ENCODE measurements around the gene CORO2A.

CORO2A gene

DNA sequence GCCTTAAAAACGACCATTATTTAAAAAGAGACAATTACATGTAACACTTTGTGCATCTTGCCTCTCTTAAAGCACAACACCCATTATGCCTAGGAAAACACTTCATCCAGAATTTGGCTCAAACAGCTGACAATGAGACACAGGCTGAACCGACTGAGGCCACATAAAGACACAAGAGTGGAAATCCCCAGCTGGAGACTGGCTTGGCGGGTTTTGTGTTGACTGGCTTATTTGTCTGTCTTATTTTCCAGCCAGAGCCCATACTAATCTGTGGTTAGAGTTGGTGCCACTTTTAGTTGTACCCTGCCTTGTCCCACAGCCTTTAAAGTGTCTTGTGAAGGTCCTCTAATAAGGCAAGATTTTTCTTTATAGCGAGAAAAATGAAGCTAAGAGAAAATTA is 94.6 kb downstream of the CORO2A start:
- DNase-seq (no peak), ATAC-seq (ENCODE audit: insufficient read depth, low read depth) (no peak)

DNA sequence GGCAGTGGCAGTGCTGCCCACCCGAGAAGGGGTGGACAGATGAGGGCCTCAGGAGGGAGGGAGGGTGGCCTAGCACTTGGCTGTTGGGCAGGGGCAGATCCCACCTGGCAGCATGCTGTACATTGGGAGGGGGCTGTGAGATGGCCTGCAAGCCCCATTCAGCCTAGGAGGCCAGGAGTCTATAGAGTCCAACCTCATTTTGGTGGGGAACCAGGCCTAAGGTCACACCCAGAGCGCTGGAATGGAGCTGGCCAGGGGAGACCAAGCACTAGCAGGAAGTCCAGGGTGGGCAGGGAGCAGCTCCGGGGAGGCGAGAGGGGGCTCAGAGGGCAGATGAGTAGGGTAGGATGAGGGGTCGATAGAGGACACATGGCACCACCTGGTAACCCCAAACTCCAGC is 96.3 kb downstream of the CORO2A start:
- H3K27ac ChIP-seq (ENCODE audit: low read length) = peak overlapping the region; percentile 33; the same call in 1 of the 2 replicates
- no peaks in the 10 kb centered on the region for H3K9me3 ChIP-seq (ENCODE audit: insufficient read depth, low read length, severe bottlenecking)
- TF ChIP-seq, protein P1, sequence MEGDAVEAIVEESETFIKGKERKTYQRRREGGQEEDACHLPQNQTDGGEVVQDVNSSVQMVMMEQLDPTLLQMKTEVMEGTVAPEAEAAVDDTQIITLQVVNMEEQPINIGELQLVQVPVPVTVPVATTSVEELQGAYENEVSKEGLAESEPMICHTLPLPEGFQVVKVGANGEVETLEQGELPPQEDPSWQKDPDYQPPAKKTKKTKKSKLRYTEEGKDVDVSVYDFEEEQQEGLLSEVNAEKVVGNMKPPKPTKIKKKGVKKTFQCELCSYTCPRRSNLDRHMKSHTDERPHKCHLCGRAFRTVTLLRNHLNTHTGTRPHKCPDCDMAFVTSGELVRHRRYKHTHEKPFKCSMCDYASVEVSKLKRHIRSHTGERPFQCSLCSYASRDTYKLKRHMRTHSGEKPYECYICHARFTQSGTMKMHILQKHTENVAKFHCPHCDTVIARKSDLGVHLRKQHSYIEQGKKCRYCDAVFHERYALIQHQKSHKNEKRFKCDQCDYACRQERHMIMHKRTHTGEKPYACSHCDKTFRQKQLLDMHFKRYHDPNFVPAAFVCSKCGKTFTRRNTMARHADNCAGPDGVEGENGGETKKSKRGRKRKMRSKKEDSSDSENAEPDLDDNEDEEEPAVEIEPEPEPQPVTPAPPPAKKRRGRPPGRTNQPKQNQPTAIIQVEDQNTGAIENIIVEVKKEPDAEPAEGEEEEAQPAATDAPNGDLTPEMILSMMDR (IDR thresholded peaks at IDR 0.05; ENCODE audit: borderline replicate concordance, extremely low read depth, low read length, poor library complexity, severe bottlenecking) = no peak
- no peak for TF ChIP-seq EZH2 (IDR thresholded peaks at IDR 0.05; ENCODE audit: borderline replicate concordance, low read depth, low read length, severe bottlenecking)
- DNase-seq (no peak), ATAC-seq (ENCODE audit: insufficient read depth, low read depth) (no peak)
- peaks cover 8% of the 10 kb centered on the region for H3K4me1 ChIP-seq (ENCODE audit: insufficient read depth, low read length)
- H3K9ac ChIP-seq (ENCODE audit: low read depth, low read length) = no peak overlapping the region
- H3K4me2 ChIP-seq (ENCODE audit: insufficient read depth, low read length) = no peak overlapping the region
- no peaks in the 10 kb centered on the region for H3K27me3 ChIP-seq (ENCODE audit: insufficient read depth, low read length, poor library complexity)
- H3K79me2 ChIP-seq (ENCODE audit: insufficient read depth, low read length) = peaks cover 20% of the 10 kb centered on the region
- no peaks in the 10 kb centered on the region for H4K20me1 ChIP-seq (ENCODE audit: insufficient read depth, low read length)
- no peak overlapping the region for H2AFZ ChIP-seq (ENCODE audit: low read depth, low read length)
- H3K36me3 ChIP-seq (ENCODE audit: insufficient read depth, low read length) = peaks cover 79% of the 10 kb centered on the region
- H3K4me3 ChIP-seq (ENCODE audit: low read depth in 1 of 2, low read length in 2 of 2) = no peak overlapping the region

More for the DNA sequence above, 94.6 kb downstream of the CORO2A start:
- Histone ChIP-seq H3K36me3 (ENCODE audit: insufficient read depth, low read length) (peaks cover 66% of the 10 kb centered on the region), H3K27me3 (ENCODE audit: insufficient read depth, low read length, poor library complexity) (no peaks in the 10 kb centered on the region), H3K9me3 (ENCODE audit: insufficient read depth, low read length, severe bottlenecking) (no peaks in the 10 kb centered on the region), H4K20me1 (ENCODE audit: insufficient read depth, low read length) (no peaks in the 10 kb centered on the region), H2AFZ (ENCODE audit: low read depth, low read length) (no peak overlapping the region), H3K79me2 (ENCODE audit: insufficient read depth, low read length) (peaks cover 21% of the 10 kb centered on the region), H3K4me1 (ENCODE audit: insufficient read depth, low read length) (peaks cover 23% of the 10 kb centered on the region), H3K4me3 (ENCODE audit: low read depth in 1 of 2, low read length in 2 of 2) (no peak overlapping the region), H3K9ac (ENCODE audit: low read depth, low read length) (no peak overlapping the region), H3K4me2 (ENCODE audit: insufficient read depth, low read length) (no peak overlapping the region), H3K27ac (ENCODE audit: low read length) (0 out of 2 replicates have a peak overlapping the region, but pooled peaks have one; percentile 25)
- TF ChIP-seq, protein P1 (IDR thresholded peaks at IDR 0.05; ENCODE audit: borderline replicate concordance, extremely low read depth, low read length, poor library complexity, severe bottlenecking) = no peak
- no peak for TF ChIP-seq EZH2 (IDR thresholded peaks at IDR 0.05; ENCODE audit: borderline replicate concordance, low read depth, low read length, severe bottlenecking)

DNA sequence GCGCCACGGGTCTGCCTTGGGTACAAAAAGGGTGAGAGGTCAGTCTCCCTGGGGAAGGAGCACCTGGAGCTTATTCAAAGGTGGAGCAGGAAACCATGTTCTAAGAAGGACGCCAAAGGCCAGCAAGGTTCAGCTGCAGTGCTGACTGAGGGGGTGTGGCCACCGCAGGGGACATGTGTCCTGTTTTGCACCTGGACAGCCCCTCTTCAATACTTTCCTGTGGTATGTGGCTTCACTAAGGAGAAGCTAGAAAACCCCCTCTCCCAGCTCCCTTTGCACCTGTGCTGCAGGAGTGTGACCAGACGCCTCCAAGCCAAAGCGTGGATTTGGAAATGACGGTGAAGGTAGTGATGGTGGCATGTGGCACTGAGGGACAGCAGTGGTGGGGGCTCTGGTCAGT is 97.0 kb downstream of the CORO2A start:
- ATAC-seq (ENCODE audit: insufficient read depth, low read depth) = no peak
- TF ChIP-seq EZH2 (IDR thresholded peaks at IDR 0.05; ENCODE audit: borderline replicate concordance, low read depth, low read length, severe bottlenecking) = no peak
- TF ChIP-seq, protein P1 (IDR thresholded peaks at IDR 0.05; ENCODE audit: borderline replicate concordance, extremely low read depth, low read length, poor library complexity, severe bottlenecking) = no peak

More for the DNA sequence above, 97.0 kb downstream of the CORO2A start:
- no peak for DNase-seq
- 0 out of 2 replicates have a peak, but pooled peaks cover under 1% of the 10 kb centered on the region for H3K4me1 ChIP-seq (ENCODE audit: insufficient read depth, low read length)
- H3K36me3 ChIP-seq (ENCODE audit: insufficient read depth, low read length) = peaks cover 81% of the 10 kb centered on the region
- no peaks in the 10 kb centered on the region for H3K27me3 ChIP-seq (ENCODE audit: insufficient read depth, low read length, poor library complexity)
- H3K79me2 ChIP-seq (ENCODE audit: insufficient read depth, low read length) = peaks cover 14% of the 10 kb centered on the region
- H3K27ac ChIP-seq (ENCODE audit: low read length) = peak overlapping the region; percentile 14; the same call in 1 of the 2 replicates
- no peaks in the 10 kb centered on the region for H4K20me1 ChIP-seq (ENCODE audit: insufficient read depth, low read length)
- H3K9ac ChIP-seq (ENCODE audit: low read depth, low read length) = no peak overlapping the region
- H2AFZ ChIP-seq (ENCODE audit: low read depth, low read length) = no peak overlapping the region
- H3K4me2 ChIP-seq (ENCODE audit: insufficient read depth, low read length) = no peak overlapping the region
- H3K9me3 ChIP-seq (ENCODE audit: insufficient read depth, low read length, severe bottlenecking) = no peaks in the 10 kb centered on the region
- no peak overlapping the region for H3K4me3 ChIP-seq (ENCODE audit: low read depth in 1 of 2, low read length in 2 of 2)
